Measurements from ENCODE around the gene COL25A1.
"Not testable (repeated sequence)": the region's sequence is repeated elsewhere in the genome, so short reads cannot be mapped to it uniquely, and the experiment has no call there.

COL25A1 gene

GRCh38 chr4:109003964-109004363, 298.5 kb downstream of the COL25A1 start:
- no peak for DNase-seq

DNA sequence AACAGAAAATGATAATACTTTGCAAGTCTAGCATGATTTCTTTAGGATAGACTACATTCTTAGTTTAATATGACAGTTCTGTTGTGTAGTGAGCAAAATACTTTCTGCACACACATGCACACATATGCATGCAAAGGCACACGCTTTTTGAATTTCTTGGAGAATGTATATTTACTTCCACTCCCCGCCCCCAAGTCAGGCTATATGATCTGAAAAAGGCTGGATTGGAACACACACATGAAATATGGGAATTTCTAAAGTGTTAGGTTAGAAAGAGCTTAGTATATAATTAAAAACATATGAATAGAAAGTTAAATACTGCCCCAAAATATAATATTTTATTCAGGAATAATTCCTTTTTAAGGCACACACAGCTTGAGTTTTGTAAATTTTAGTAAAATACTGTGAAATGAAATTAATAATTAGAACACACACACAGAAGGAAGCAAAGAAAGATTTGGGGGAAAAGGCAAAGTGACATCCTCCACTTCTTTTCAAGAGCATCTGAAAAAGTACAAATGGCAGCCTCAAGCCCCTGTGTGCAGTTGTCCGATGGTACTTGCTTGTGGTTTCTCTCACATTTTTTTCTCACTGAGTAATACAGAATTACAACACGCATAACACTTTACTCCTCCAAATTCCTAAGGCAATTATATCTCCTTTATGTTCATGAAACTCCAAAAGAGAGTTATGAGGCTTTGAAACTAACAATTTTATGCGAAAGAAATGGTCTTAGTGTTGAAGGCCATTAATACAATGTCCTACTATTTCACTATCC, 310.7 kb downstream of the COL25A1 start:
- DNase-seq: no peak

GRCh38 chr4:108988464-108989195, 313.8 kb downstream of the COL25A1 start:
- DNase-seq: no peak

DNA sequence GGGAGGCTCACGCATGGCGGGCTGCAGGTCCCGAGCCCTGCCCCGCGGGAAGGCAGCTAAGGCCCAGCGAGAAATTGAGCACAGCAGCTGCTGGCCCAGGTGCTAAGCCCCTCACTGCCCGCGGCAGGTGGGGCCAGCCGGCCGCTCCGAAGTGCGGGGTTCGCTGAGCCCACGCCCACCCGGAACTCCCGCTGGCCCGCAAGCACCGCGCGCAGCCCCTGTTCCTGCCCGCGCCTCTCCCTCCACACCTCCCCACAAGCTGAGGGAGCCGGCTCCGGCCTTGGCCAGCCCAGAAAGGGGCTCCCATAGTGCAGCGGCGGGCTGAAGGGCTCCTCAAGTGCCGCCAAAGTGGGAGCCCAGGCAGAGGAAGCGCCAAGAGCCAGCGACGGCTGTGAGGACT, 318.0 kb downstream of the COL25A1 start:
- DNase-seq: not testable (repeated sequence)

- no peak for DNase-seq
Measured at GRCh38 chr4:108982402-108983185, 319.9 kb downstream of the COL25A1 start.

- no peak for DNase-seq
Measured at GRCh38 chr4:108980455-108981239, 321.8 kb downstream of the COL25A1 start.

GRCh38 chr4:108979759-108980158, 322.7 kb downstream of the COL25A1 start:
- no peak for DNase-seq

GRCh38 chr4:108978066-108978465, 324.4 kb downstream of the COL25A1 start:
- DNase-seq: no peak

DNA sequence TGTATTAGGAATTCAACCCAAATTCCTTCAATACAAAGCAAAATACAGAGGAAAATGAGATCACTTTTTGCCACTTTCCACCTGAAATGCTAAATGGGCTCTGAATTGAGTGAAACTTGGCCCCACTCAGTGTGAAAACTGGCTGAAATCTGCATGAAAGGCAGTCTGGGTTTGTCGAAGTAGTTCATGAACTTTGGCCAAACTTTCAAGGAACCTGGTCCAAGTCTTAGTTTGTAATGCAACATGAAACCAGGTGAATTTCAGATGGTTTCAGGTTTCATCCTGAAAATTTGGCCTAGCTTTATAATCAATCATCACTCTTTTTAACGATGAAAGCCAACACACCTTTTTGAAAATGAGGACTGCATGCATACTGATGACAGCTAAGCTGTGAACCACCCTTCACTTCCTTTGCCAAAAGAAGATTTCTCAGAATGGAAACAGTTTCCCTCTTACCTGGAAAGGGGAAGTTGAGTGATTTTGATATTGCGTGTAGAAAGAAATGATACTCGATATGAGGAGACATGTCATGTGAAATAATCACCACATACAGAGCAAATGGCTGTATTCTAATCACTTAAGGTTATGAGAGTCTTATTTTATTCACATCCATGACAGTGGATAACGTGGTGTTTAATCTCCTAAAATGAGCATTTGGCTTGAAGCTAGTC, 329.7 kb downstream of the COL25A1 start:
- DNase-seq: no peak

DNA sequence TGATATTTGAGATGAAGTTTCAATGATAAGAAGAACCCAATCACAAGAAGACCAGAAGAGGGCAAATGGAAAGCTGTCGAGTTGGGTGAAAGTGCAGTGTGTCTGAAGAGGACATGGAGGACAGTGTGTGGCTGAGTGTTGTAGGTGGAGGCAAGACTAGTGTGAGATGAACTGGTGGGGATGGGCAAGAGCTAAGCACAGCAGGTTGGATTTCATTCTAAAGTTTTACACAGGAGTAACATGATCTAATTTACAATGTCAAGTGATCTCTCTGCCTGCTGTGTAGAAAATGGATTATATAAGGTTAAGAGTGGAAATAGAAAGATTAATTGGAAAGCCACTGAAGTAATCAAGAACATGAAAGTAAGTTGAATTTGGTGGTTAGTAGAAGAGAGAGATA, 331.0 kb downstream of the COL25A1 start:
- no peak for DNase-seq

DNA sequence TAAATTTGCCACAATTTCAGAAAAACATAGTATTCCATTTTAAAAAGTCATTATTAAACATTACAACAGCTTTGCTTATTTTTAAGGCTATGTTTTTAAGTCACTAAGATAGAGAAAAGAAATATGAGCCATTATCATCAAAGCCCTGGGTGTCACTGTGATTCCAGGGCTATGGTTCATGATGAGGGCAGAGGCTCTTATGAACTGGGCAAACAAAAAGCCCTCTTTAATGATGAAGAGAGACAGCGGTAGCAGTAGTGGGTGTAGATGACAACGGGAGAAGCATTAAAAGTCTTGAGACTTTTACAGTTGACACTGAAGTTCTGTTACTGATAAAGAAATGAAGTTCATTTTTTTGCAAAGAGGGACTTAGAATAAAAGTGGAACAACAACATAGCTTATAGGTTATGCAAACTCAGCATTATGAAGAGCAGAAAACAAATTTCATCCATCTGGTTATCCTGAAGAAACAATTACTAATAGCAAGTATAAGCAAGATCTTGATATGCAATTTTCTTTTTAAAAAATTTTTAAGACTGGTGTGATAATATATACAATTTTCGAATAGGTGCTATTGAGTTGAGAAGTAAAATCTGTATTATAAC, 336.9 kb downstream of the COL25A1 start:
- no peak for DNase-seq

- no peak for DNase-seq
Measured at GRCh38 chr4:108965016-108965415, 337.4 kb downstream of the COL25A1 start.

DNA sequence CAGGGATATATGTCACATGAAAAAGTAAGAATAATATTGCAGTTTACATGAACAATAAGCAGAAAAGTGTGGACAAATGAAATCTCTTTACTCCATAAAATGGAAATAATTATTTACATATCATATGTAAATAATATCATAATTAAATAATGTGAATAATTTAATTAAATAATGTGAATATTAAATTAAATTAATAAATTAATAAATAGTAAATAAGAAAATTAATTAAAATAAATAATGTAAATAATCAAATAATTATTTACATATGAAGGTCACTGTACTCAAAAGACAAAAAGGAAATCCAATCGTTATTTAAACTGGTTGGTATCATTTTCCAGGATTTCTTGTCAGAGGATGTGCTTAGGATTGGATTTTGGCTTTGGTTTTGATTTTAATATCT, 338.5 kb downstream of the COL25A1 start:
- no peak for DNase-seq

- no peak for DNase-seq
Measured at GRCh38 chr4:108959491-108959890, 343.0 kb downstream of the COL25A1 start.

GRCh38 chr4:108954880-108955279, 347.6 kb downstream of the COL25A1 start:
- DNase-seq: no peak

- DNase-seq: no peak
Measured at GRCh38 chr4:108953941-108954340, 348.5 kb downstream of the COL25A1 start.

DNA sequence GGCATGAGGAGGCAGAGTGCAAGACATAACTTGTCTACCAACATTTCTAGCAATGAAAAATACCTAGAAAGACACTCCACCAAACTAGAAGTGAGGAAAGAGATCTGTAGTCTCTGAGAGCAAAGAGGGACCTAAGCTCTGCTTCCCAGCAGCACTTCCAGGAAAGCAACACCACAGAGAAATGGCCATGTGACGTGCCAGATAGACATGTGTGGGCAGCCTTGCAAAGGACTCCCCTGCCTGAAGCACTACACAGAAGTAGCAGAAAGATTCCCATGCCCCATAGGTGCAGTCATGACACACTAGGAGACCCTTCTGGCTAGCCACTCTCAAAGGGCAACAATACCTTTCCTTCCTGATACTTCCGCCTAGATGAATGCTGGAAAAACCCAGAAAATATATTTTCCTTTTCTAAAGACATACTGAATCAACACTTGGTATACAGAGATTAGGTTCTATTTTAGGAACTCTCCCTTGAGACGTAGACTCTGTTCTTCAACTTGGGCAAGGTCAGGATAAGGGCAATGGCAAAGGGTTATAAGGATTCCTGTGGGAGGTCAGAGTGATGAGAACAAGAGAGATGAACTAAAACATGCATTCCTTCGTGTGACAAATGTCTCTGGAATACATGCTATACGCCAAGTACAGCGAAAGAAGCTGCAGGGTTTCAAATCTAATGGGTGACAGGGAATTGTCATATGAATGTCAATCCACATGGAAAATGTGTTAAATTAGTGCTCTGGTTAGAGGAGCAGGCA, 352.1 kb downstream of the COL25A1 start:
- no peak for DNase-seq

- DNase-seq: no peak
Measured at GRCh38 chr4:108947526-108947925, 354.9 kb downstream of the COL25A1 start.

GRCh38 chr4:108946237-108946636, 356.2 kb downstream of the COL25A1 start:
- DNase-seq: no peak

DNA sequence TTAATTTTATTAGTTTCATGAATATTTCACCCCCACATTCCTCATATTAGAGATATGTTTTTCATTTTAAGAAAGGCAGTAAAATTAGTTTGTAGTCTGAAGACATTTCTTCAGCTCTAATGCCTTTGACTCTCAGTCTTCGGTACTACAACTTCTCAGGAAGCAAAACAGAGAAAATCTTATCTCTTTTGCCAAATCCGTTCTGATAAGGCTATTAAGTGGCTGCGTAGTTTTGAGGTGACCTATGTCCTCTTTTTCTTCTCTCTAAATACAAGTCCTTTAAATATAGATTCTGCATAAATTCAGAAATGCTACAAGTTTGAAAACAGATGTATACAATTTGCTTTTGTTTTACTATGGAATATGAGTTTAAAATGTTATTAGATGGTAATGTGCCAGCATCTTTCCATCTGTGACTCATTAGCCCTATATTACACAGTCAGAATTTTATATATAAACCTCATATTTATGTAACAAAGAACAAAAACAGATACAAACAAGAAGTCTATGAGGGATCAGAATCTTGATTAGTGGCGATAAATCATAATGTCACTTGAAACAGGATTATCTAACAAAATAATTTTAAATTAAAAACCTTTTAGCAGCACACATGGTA, 358.4 kb downstream of the COL25A1 start:
- no peak for DNase-seq

GRCh38 chr4:108943371-108943770, 359.1 kb downstream of the COL25A1 start:
- DNase-seq: no peak

All from activated effector memory CD4-positive, alpha-beta T cell treated with Interleukin-2 at 50 U/mL for 16 hours (primary cell).